Ureter (tissue), 1 donor: ENCODE results near the gene BTBD7. TPM values are rescaled to one million over a fixed set of nuclear protein-coding genes. Genes with fewer than 3 reads are reported as not detected.

ENCODE experiments used
- DNase-seq: peaks from one replicate; pipeline ENCODE4 v3.0.0-alpha.2; 2020; ENCODE audit warnings: low spot score
- total RNA-seq: library from RNA; stranded (reverse); gene quantifications from one replicate; pipeline ENCODE4 v1.2.4, GENCODE V29; 2023
- donor health status: DM: yes; HTN: yes; CAD: no.

Gene BTBD7
- total RNA-seq, 1 donor from 2014 or later, result 54.3 TPM

- DNase-seq, result no peak
These were observed 28.1 kb downstream of the BTBD7 start for GRCh38 chr14:93304771-93305170.

GRCh38 chr14:93303659-93304058, 29.2 kb downstream of the BTBD7 start:
- DNase-seq, result no peak

DNA sequence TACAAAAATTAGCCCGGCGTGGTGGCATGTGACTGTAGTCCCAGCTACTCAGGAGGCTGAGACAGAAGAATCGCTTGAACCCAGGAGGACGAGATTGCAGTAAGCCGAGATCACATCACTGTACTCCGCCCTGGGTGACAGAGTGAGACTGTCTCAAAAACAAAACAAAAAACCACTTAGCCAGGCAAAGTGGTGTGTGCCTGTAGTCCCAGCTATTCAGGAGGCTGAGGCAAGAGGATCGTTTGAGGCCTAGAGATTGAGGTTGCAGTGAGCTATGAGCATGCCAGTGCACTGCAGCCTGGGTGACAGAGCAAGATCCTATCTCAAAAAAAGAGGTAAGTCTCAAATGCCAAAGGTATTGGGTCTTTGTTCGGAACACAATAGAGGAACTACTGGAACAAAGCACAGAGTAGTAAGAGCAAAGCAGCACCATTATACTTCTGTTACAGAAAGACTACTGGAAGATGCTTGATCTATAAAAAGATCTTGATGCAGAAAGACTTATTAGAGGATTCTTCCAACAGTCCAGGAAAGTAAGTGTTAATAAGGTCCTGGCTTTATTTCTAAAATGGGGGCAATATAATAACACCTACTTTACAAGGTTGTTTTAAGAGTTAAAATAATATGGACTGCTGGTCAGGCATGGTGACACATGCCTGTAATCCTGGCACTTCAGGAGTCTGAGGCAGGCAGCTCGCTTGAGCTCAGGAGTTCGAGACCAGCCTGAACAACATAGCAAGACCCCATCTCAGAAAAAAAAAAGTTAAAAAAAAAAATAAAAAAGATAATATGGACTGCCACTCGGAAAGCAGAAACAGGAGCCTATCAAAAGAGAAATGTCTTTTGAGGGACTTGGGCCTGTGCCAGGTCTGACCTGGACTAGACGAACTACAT, 29.9 kb downstream of the BTBD7 start:
- no peak for DNase-seq

- no peak for DNase-seq
These were observed 30.9 kb downstream of the BTBD7 start for GRCh38 chr14:93301821-93302447.

DNA sequence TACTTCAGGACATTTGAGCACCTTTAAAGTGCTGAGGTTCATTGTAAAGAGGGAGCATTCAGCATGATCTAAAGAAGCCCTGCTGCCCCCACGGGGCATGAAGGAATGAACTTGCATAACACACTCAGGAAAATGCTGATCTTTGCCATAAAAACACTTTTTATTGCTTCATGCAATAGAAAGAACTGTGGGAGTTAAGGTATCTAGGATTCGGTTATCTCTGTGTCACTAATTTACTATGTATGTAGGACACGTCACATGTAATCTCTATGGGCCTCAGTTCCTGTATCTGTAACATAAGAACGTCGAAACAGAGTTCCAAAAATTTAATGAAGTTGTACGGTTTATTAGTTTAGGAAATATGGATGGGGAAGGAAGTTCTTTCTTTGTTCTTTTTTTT, 33.0 kb downstream of the BTBD7 start:
- no peak for DNase-seq

DNA sequence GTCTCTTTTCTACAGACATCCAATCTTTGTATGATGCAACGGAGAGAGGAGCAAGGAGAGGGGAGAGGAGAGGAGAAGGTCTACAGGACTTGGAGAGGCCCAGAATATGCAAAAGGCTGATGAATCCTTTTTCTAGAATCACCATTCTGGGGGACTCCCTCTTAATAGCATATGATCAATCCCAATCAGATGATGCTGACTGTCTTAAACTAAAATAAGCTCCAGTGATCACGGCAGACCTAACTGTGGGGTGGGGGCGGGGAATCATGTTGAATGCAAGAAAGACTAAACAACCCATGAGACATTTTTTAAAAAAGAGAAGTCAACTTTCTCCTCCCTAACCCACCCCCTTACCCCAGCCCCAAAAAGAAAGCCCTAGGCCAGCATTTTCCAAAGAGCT, 33.4 kb downstream of the BTBD7 start:
- DNase-seq, result no peak

DNA sequence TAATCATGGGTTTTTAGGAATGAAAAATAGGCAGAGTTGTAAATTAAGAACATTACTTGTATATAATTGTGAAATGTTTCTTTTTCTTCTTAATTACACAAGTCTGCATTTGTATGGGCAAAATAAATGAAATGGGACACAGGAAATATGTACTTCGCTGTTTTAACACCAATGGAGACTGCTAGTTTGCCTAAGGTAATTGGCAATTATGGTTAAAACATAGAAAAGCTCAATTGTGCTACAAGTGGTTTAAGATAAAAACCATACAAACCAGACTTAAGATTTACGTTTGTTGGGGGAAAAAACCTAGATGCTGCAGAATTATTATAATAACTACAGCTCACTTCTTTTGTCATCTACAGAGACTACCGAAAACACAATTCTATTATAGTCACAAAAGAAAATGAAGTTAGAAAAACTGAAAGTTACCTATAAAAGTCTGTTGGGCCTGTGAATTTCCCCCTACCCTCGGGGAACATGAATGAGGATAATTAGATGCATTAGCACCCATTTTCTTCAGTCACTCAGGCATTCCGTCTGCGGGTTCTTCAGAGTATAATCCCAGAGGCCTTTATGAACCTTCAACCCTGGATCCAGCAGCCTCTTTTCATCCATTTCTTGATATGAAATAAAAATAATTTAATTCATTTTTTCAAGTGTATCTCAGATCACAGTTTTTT, 37.2 kb downstream of the BTBD7 start:
- no peak for DNase-seq

GRCh38 chr14:93286212-93286890, 46.5 kb downstream of the BTBD7 start:
- DNase-seq, result no peak

DNA sequence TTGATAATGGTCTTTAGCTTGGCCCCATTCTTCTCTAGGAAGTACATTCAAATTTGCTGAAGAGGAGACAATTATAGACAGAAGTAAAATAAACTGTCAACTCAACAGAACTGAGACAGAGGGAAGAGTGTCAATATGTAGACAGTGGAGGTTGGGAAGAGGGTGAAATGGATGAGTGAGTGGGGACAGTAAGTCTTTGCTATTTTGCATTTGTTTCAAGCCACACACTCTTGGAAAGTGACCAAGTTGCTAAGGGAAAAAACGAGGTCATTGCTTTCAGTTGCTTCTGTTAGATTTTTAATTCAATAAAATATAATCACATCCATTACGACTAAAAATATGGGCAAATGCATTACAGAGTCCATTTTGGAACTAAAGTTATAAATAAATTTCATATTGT, 47.8 kb downstream of the BTBD7 start:
- DNase-seq, result no peak

GRCh38 chr14:93281937-93282336, 50.9 kb downstream of the BTBD7 start:
- DNase-seq, result no peak

DNA sequence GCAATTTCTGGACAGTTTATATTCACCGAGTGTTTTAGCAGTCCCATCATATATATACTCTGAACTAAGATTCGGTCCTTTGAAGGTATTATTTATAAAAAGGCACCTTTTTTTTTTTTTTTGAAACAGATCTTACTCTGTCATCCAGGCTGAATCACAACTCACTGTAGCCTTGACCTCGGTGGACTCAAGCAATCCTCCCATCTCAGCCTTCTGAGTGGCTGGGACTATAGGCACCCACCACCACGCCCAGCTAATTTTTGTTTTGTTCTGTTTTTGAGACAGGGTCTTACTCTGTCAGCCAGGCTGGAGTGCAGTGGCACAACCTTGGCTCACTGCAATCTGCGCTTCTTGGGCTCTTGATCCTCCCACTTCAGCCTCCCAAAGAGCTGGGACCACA, 52.1 kb downstream of the BTBD7 start:
- DNase-seq, result no peak

DNA sequence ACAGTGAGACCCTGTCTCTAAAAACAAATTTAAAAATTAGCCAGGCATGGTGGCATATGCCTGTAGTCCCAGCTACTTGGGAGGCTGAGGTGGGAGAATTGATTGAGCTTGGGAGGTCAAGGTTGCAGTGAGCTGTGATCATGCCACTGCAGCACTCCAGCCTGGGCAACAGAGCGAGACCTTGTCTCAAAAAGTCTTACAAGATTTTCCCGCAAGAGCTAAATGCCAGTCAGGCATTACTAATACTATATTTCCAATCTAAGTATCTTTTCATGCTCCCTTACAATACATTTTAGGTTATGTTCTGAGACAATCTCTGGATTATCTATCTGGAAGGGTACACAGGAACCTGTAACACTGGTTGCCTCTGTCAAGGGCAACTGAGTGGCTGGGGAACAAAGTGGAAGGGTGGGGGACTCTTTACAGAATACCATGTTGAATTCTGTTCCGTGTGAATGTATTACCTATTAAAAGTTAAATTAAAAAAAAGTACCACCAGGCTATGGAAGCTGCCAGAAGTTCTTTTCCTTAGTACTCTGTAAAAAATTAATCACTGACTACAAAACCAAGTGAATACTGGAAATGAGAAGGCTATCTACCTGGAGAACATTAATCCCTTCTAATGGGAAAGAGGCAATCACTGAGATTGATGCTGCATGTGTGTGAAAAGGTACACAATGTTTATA, 56.7 kb downstream of the BTBD7 start:
- no peak for DNase-seq

DNA sequence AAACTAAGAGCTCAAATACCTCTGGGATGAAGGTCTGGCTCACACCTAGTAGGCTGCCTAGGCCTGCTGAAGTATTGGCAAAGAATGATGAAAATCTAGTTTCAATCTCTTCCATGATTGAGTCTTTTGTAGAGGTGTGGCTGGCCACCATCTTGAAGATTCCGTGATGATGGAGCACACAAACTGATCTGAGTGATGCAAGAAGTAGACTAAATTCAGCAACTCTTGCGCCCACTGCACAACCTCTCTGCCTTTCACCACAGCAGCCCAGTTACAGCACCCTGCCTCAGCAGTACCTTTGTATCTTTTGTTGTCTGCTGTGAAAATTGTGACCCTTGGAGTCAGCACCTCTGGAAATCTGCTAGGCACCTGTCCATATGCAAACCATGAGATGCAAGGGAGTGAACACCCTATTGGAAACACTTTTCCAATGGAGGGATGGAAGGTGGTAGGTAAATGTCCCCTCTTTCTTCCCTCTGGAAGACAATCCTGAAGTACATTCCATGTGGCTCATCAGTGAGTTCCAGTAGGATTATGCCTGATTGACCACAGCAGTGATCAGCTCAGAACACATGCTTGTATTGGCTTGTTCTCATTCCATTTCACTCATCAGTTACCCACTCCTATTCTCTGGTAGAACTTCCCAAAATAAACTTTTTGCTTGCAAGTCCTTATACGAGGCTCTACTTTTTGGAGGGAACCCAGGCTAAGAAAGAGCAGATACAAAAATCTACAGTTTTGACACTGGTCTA, 58.6 kb downstream of the BTBD7 start:
- DNase-seq, result no peak

GRCh38 chr14:93271111-93271510, 61.7 kb downstream of the BTBD7 start:
- no peak for DNase-seq

DNA sequence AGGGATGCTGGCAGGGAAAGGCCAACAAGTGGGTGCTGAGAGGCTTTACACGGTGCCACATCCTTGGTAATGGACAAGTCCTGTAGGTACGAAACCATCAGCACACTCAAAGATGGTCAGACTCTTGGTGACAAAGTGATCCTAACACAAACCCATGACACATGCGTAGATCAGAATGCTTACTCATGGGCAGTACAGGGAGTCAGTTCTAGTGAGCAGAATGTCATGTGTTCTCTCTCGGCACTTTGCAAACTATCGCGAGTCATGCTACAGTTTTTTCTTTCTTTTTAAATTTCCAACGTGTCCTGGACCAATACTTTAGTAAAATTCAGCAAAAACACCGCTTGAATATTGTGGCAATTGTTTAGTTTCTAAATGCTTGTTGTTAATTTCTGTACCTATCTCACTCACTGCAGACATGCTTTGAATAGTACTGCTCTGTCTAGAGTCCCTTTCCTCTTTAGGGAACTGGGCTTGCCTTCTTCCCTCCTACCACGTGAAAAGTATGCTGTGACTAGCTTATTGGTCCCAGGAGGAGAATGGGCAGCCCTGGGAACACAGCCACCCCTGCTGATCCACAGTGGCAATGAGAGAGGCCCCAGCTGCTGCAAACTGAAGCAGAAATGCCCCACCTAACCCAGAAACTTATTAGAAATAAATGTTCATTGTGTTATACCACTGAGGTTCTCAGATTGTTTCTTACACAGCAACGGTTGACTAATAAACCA, 63.3 kb downstream of the BTBD7 start:
- DNase-seq, result no peak

DNA sequence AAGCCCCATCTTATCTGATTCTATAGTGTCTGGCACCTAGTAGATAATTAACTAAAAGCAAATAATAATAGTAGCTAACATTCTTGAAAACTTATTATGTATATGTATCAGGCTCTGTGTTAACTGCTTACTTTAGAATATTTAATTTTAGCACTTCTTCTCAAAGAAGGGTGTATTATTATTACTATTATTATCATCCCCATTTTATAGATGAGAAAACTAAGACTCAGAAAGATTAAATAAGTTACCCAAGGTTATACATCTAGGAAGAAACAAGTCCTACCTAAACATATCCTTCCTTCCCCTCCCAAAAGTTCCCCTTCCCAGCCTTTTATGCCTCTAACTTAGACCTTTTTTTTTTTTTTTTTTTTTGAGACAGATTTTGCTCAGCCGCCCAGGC, 64.4 kb downstream of the BTBD7 start:
- DNase-seq, result no peak

DNA sequence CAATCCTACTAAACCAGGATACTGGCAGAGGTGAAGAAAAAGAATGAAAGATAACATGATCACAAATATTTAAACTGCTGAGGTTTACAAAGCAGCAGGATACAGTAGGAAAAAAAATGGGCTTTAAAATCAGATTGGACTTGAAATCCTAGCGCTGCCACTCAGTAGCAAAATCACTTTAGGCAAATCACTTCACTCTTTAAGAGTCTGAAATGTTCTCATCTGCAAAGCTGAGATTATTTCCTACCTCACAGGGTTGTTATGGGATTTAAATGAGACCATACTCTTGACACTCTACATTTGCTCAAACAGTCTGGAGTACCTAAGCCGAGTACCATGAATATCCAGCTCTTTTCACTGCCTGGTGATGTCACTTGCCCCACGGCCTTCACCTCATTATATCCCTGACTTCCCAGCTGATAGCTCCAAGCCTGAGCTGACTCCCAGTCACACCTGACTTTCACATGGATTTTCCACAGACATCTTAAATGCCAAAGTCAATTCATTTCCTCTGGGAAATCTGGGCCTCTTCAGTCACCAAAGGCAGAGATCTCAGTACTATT, 65.6 kb downstream of the BTBD7 start:
- DNase-seq, result no peak

DNA sequence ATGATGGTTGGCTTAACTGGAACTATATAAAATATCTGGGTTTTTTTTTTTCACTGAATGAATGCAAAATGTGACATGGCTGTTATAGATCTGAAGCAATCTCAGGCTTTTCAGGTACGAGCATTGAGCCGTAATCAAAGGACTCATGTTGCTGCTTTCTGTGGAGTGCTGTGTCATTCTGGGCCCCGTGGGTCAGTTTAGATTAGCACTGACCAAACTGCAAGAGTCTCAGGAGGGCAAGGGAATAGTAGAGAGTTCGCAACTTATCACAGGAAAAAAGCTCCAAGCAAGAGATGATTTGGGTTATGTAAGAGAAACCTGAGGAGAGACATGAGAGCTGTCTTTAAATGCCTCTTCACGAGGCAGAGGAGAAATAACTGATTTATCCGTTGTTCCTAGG, 66.7 kb downstream of the BTBD7 start:
- DNase-seq, result no peak

- no peak for DNase-seq
These were observed 69.4 kb downstream of the BTBD7 start for GRCh38 chr14:93263416-93263815.

DNA sequence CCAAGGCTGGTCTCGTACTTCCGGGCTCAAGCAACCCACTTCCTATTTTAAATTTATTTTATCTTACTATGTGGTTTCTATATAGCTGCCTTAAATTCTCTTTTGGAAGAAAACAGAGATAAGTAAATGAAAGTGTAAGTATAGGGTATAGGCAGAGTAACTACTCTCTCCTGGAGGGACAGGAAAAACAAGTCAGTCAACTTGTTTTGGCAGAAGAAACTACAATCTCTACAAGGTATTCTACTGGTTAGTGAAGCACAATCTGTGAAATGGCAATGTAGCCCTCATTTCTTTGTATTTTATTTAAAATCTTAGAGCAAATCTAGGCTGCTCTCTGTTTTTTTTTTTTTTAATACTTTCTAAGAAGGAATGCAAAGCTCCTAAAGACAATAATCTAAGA, 70.4 kb downstream of the BTBD7 start:
- no peak for DNase-seq
